ENCODE results near the gene NT5DC1. TPM values are rescaled to one million over a fixed set of nuclear protein-coding genes. Genes with fewer than 3 reads are reported as not detected.

Gene NT5DC1
- total and polyA plus RNA-seq, 10 donors = 7.4 to 47.5 (median 13.6) TPM

DNA sequence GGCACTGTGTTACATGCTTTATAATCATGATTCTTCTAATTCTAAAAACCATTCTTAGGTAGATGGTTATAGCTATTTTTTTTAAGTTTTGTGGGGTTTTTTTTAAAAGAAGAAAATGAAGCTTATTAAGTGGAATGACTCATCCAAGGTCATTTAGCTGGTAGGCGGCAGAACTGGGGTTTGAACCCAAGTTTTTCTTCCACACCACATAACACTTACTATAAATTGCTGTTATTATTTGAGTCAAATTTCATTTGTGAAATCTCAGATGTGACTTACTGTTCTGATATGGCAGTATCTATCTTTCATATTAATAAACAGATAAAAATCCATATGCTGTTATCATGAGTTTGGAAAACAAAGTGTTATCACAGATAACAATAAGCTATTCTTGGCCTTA lies 35.7 kb downstream of the NT5DC1 start:
- Histone ChIP-seq H3K9me3 (no peaks in the 10 kb centered on the region), H3K27me3 (replicated peaks in 1 of 7) (no peaks in the 10 kb centered on the region), H3K36me3 (peaks cover 0 to 37% (median 0%) of the 10 kb centered on the region in 6 donors), H3K4me1 (no peaks in the 10 kb centered on the region), H3K4me3 (no peak overlapping the region), H3K27ac (no peak overlapping the region)
- no peak for TF ChIP-seq POLR2A (IDR thresholded peaks at IDR 0.05)
- no peak for TF ChIP-seq POLR2AphosphoS5 (IDR thresholded peaks at IDR 0.05)
- TF ChIP-seq, protein P1, sequence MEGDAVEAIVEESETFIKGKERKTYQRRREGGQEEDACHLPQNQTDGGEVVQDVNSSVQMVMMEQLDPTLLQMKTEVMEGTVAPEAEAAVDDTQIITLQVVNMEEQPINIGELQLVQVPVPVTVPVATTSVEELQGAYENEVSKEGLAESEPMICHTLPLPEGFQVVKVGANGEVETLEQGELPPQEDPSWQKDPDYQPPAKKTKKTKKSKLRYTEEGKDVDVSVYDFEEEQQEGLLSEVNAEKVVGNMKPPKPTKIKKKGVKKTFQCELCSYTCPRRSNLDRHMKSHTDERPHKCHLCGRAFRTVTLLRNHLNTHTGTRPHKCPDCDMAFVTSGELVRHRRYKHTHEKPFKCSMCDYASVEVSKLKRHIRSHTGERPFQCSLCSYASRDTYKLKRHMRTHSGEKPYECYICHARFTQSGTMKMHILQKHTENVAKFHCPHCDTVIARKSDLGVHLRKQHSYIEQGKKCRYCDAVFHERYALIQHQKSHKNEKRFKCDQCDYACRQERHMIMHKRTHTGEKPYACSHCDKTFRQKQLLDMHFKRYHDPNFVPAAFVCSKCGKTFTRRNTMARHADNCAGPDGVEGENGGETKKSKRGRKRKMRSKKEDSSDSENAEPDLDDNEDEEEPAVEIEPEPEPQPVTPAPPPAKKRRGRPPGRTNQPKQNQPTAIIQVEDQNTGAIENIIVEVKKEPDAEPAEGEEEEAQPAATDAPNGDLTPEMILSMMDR (IDR thresholded peaks at IDR 0.05 in 8 of 11, conservative IDR thresholded peaks at IDR 0.05 in 3 of 11) = no peak
- intact Hi-C loops (cut with DNase I; ENCODE audit: low total_unique reads) = no loop called here
- 75 to 94% (median 88%) methylated on average over 1 of the region's 1 CpG for WGBS, 5 donors
- no peak for DNase-seq

DNA sequence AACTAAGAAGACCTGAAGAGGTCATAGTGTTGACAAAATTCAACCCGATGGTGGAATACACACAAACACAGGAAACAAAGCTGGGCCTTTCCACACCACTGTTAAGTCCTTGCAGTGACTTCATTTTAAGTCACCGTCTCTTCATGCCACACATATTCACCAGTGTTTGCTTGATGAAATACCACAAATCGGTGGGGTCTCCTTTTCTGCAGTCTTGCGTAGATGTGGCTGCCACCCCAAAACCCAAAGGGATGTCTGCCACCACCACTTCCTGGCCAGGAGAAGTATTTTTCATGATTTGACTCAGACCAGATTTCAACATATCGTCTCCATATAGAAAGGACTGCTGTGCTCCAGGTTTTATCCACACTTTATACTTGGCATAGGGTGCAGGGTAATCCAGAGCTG lies 36.3 kb downstream of the NT5DC1 start:
- peaks cover 0 to 37% (median 0%) of the 10 kb centered on the region in 6 donors for H3K36me3 ChIP-seq
- intact Hi-C loops (cut with DNase I; ENCODE audit: low total_unique reads) = no loop called here

DNA sequence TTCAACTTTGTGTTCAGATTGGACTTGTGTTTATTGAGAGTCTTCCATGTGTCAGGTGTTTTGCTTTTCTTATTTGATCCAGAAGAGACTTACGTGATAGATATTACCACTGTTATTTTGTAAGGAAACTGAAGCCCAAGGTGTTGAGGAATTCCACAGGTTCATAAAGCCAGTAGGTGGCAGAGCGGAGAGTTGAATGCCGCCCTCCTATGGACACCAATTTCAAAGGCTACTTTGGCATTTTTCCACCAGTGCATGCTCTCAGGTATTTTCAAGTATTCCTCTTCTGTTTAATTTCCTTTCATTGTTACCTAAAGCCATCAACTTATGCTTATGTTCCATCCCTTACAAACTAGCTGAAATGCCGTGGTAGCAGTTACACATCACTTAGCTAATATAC lies 39.3 kb downstream of the NT5DC1 start:
- Histone ChIP-seq H3K4me1 (no peaks in the 10 kb centered on the region), H3K27ac (no peak overlapping the region), H3K4me3 (no peak overlapping the region), H3K27me3 (replicated peaks in 1 of 7) (no peaks in the 10 kb centered on the region), H3K36me3 (peaks cover 0 to 18% (median 0%) of the 10 kb centered on the region in 6 donors), H3K9me3 (no peaks in the 10 kb centered on the region)
- DNase-seq = no peak
- TF ChIP-seq, protein P1 (IDR thresholded peaks at IDR 0.05 in 8 of 11, conservative IDR thresholded peaks at IDR 0.05 in 3 of 11) = no peak
- TF ChIP-seq POLR2AphosphoS5 (IDR thresholded peaks at IDR 0.05) = no peak
- no peak for TF ChIP-seq POLR2A (IDR thresholded peaks at IDR 0.05)
- intact Hi-C loops (cut with DNase I; ENCODE audit: low total_unique reads) = no loop called here
- WGBS, 5 donors = 96 to 98% (median 97%) methylated on average over 4 of the region's 4 CpGs

More for the DNA sequence above, 36.3 kb downstream of the NT5DC1 start:
- H3K4me3 ChIP-seq = no peak overlapping the region
- DNase-seq = no peak
- TF ChIP-seq, protein P1 (IDR thresholded peaks at IDR 0.05 in 8 of 11, conservative IDR thresholded peaks at IDR 0.05 in 3 of 11) = no peak
- TF ChIP-seq POLR2AphosphoS5 (IDR thresholded peaks at IDR 0.05) = no peak
- TF ChIP-seq POLR2A (IDR thresholded peaks at IDR 0.05) = no peak
- H3K9me3 ChIP-seq = no peaks in the 10 kb centered on the region
- H3K4me1 ChIP-seq = no peaks in the 10 kb centered on the region
- WGBS, 5 donors = 67 to 85% (median 70%) methylated on average over 5 of the region's 5 CpGs
- H3K27ac ChIP-seq = no peak overlapping the region
- H3K27me3 ChIP-seq (replicated peaks in 1 of 7) = no peaks in the 10 kb centered on the region

DNA sequence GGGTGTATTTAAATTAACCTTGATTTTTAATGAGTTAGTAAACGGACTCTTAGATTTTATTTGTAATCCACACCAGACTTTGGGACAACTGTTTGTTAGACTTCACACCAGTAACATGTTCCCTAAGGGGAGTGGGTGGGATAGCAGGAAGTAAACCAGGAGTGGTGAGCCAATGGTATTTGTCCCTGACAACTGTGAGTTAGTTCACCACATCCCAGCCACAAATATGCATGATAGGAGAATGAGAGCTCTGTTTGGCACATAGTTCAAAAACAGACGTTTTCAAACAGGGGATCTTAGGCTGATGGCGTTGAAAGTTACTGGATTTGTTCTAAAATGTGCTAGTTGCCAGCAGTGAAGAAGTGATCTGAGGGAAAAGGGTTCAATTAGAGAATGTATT lies 44.0 kb downstream of the NT5DC1 start:
- Histone ChIP-seq H3K36me3 (peaks cover 0 to 12% (median 0%) of the 10 kb centered on the region in 6 donors), H3K27ac (no peak overlapping the region), H3K9me3 (no peaks in the 10 kb centered on the region), H3K27me3 (replicated peaks in 1 of 7) (no peaks in the 10 kb centered on the region), H3K4me3 (no peak overlapping the region), H3K4me1 (no peaks in the 10 kb centered on the region)
- intact Hi-C loops (cut with DNase I; ENCODE audit: low total_unique reads) = no loop called here
- TF ChIP-seq POLR2AphosphoS5 (IDR thresholded peaks at IDR 0.05) = no peak
- TF ChIP-seq POLR2A (IDR thresholded peaks at IDR 0.05) = no peak
- TF ChIP-seq, protein P1 (IDR thresholded peaks at IDR 0.05 in 8 of 11, conservative IDR thresholded peaks at IDR 0.05 in 3 of 11) = no peak
- DNase-seq = no peak
- 85 to 89% (median 86%) methylated on average over 3 of the region's 3 CpGs for WGBS, 5 donors

Data from spleen (tissue), 11 donors.